BLaER1 (cell line): ENCODE measurements around the gene IFNE.
"Not testable (repeated sequence)": the region's sequence is repeated elsewhere in the genome, so short reads cannot be mapped to it uniquely, and the experiment has no call there.

Experiments
- H3K27ac ChIP-seq: shearing (Covaris generic); formaldehyde crosslinking; 2 replicates; pipeline ENCODE4 v1.8.1; 2022
- H3K27me3 ChIP-seq: shearing (Covaris generic); formaldehyde crosslinking; 2 replicates; pipeline ENCODE4 v1.8.1; 2022
- H3K36me3 ChIP-seq: shearing (Covaris generic); formaldehyde crosslinking; 2 replicates; pipeline ENCODE4 v1.8.1; 2022
- H3K4me1 ChIP-seq: shearing (Covaris generic); formaldehyde crosslinking; 2 replicates; pipeline ENCODE4 v1.8.1; 2022
- H3K4me2 ChIP-seq: shearing (Covaris generic); formaldehyde crosslinking; 2 replicates; pipeline ENCODE4 v1.8.1; 2022
- H3K4me3 ChIP-seq: shearing (Covaris generic); formaldehyde crosslinking; 2 replicates; pipeline ENCODE4 v1.8.1; 2022
- H3K9ac ChIP-seq: shearing (Covaris generic); formaldehyde crosslinking; 2 replicates; pipeline ENCODE4 v1.8.1; 2022
- H3K9me3 ChIP-seq: shearing (Covaris generic); formaldehyde crosslinking; 2 replicates; pipeline ENCODE4 v1.8.1; 2022
- H4K20me1 ChIP-seq: shearing (Covaris generic); formaldehyde crosslinking; 2 replicates; pipeline ENCODE4 v1.8.1; 2022
- Cebpa-rat ChIP-seq: shearing (Covaris generic); IDR thresholded peaks from 2 replicates; pipeline ENCODE4 v1.8.1; 2022

The IFNE gene

GRCh38 chr9:21455320-21455719, 26.8 kb downstream of the IFNE start:
- Histone ChIP-seq H4K20me1 (no peaks in the 10 kb centered on the region), H3K27ac (no peak overlapping the region)

DNA sequence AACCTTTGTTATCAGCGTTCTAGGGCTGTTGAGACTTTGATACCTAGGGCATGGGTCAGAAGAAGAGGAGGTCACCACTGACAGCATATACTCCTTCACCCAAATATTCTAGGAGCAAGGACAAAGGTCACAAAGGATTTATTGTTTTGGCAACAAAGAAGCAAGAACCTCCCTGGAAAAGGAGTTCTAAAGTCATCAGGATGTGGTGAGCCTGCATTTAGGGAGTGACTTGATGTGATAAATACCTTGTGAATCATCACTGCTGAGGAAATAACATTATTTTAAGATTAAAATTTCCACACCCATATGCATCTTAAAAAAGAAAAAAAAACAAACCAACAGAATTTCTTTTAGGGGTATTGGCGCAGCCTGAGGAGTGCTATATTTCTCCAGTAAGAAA, 28.0 kb downstream of the IFNE start:
- no peak overlapping the region for H3K4me3 ChIP-seq
- H3K27ac ChIP-seq, result no peak overlapping the region
- no peaks in the 10 kb centered on the region for H4K20me1 ChIP-seq
- no peaks in the 10 kb centered on the region for H3K9me3 ChIP-seq
- no peak overlapping the region for H3K4me2 ChIP-seq
- H3K4me1 ChIP-seq, result no peaks in the 10 kb centered on the region
- TF ChIP-seq Cebpa-rat, result no peak
- no peaks in the 10 kb centered on the region for H3K36me3 ChIP-seq
- H3K9ac ChIP-seq, result no peak overlapping the region
- H3K27me3 ChIP-seq, result no peaks in the 10 kb centered on the region

More at GRCh38 chr9:21455320-21455719, 26.8 kb downstream of the IFNE start:
- no peak overlapping the region for H3K9ac ChIP-seq
- H3K9me3 ChIP-seq, result no peaks in the 10 kb centered on the region
- TF ChIP-seq Cebpa-rat, result no peak
- no peaks in the 10 kb centered on the region for H3K36me3 ChIP-seq
- H3K4me2 ChIP-seq, result no peak overlapping the region
- no peaks in the 10 kb centered on the region for H3K4me1 ChIP-seq
- no peak overlapping the region for H3K4me3 ChIP-seq
- H3K27me3 ChIP-seq, result no peaks in the 10 kb centered on the region

DNA sequence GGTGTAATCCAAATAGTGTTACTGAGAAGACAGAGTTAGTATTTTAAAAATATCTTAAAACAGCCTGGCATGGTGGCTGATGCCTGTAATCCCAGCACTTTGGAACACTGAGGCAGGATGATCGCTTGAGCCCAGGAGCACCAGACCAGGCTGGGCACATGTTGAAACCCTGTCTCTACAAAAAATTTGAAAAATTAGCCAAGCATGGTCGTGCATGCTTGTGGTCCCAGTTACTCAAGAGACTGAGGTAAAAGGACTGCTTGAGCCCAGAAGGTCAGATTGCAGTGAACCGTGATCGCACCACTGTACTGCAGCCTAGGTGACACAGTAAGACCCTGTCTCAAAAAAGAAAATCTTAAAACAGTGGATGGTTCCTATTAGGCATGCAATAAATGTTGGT, 29.4 kb downstream of the IFNE start:
- Histone ChIP-seq H3K4me3 (no peak overlapping the region), H3K9ac (no peak overlapping the region), H4K20me1 (no peaks in the 10 kb centered on the region), H3K4me1 (no peaks in the 10 kb centered on the region), H3K4me2 (no peak overlapping the region), H3K27me3 (no peaks in the 10 kb centered on the region), H3K9me3 (no peaks in the 10 kb centered on the region), H3K27ac (no peak overlapping the region), H3K36me3 (no peaks in the 10 kb centered on the region)
- TF ChIP-seq Cebpa-rat, result no peak

GRCh38 chr9:21450733-21451394, 31.2 kb downstream of the IFNE start:
- Histone ChIP-seq H3K27me3 (no peaks in the 10 kb centered on the region), H3K4me3 (no peak overlapping the region), H3K4me2 (no peak overlapping the region), H3K27ac (no peak overlapping the region), H4K20me1 (no peaks in the 10 kb centered on the region), H3K9ac (no peak overlapping the region), H3K36me3 (no peaks in the 10 kb centered on the region), H3K4me1 (no peaks in the 10 kb centered on the region), H3K9me3 (no peaks in the 10 kb centered on the region)
- no peak for TF ChIP-seq Cebpa-rat

GRCh38 chr9:21449312-21449711, 32.8 kb downstream of the IFNE start:
- H3K27me3 ChIP-seq, H4K20me1 ChIP-seq, H3K9ac ChIP-seq, H3K27ac ChIP-seq, H3K36me3 ChIP-seq, H3K4me2 ChIP-seq, H3K9me3 ChIP-seq, H3K4me3 ChIP-seq, H3K4me1 ChIP-seq: not testable (repeated sequence)

DNA sequence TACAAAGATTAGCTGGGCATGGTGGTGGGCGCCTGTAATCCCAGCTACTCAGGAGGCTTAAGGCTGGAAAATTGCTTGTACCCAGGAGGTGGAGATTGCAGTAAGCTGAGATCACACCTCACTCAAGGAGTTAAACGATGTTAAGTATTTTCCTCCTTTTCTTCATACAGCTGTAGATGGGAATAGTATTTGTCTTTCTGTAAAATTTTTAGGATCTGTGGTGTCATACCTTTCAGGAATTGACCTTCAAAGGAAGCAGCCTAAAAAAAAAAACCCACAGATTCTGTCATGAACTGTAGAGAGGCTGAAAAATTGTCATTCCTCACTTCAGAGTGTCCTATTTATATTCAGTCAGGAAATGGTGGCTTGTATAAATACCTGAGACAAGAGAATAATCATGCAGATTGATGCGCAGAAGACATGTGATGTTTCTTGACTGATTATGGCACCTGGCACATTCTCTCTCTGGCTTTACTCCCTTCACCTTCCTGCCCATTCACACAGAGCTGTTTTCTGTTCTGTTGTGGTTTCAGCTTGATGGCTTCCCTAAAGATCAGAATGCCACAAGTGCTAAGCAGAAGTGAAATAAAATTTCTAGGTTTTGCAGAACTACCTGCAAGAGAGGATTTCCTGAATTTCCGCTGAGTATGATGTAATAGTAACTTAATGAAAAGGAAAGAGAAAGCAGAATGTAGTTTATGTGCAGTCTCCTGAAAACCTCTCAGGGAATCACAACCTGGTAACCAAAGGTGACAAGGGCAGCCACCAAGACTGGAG, 38.1 kb downstream of the IFNE start:
- Histone ChIP-seq H3K4me3 (no peak overlapping the region), H3K9me3 (no peaks in the 10 kb centered on the region), H3K36me3 (no peaks in the 10 kb centered on the region), H3K4me1 (peaks cover 18% of the 10 kb centered on the region), H3K4me2 (peak overlapping the region; percentile 47), H3K27me3 (no peaks in the 10 kb centered on the region), H3K27ac (no peak overlapping the region), H4K20me1 (no peaks in the 10 kb centered on the region), H3K9ac (no peak overlapping the region)
- TF ChIP-seq Cebpa-rat, result peak; percentile 69

GRCh38 chr9:21440139-21440538, 42.0 kb downstream of the IFNE start, which contains the start of gene IFNA1:
TSS of gene IFNA1 (plus strand) at chr9:21440439. CDS start at chr9:21440508, 69 bp downstream.
- Histone ChIP-seq H3K36me3 (no peaks in the 10 kb centered on the region), H3K4me1 (peaks cover 18% of the 10 kb centered on the region), H3K27me3 (no peaks in the 10 kb centered on the region), H3K4me2 (no peak within 1 kb of the TSS), H3K4me3 (no peak within 1 kb of the TSS), H3K27ac (no peak within 1 kb of the TSS), H3K9me3 (no peaks in the 10 kb centered on the region), H3K9ac (no peak within 1 kb of the TSS), H4K20me1 (no peaks in the 10 kb centered on the region)
- TF ChIP-seq Cebpa-rat, result no peak

GRCh38 chr9:21435015-21435383, 47.1 kb downstream of the IFNE start:
- H4K20me1 ChIP-seq, H3K27me3 ChIP-seq, H3K9me3 ChIP-seq, H3K9ac ChIP-seq, H3K4me3 ChIP-seq, H3K4me1 ChIP-seq, H3K36me3 ChIP-seq, H3K4me2 ChIP-seq, H3K27ac ChIP-seq: not testable (repeated sequence)

GRCh38 chr9:21434202-21435014, 47.7 kb downstream of the IFNE start:
- Histone ChIP-seq H3K27ac (no peak overlapping the region), H3K4me1 (no peaks in the 10 kb centered on the region), H4K20me1 (no peaks in the 10 kb centered on the region), H3K9ac (no peak overlapping the region), H3K4me3 (no peak overlapping the region), H3K4me2 (no peak overlapping the region), H3K9me3 (no peaks in the 10 kb centered on the region), H3K36me3 (no peaks in the 10 kb centered on the region), H3K27me3 (no peaks in the 10 kb centered on the region)
- no peak for TF ChIP-seq Cebpa-rat
